IPS DF 4.7 (cell line): Measurements from ENCODE around the gene KCNMA1.

ENCODE experiments used
- DNase-seq: peaks from one replicate; pipeline ENCODE4 v3.0.0-alpha.2; 2013; ENCODE audit warnings: low spot score; ENCODE audit errors: extremely low read depth

KCNMA1 gene

GRCh38 chr10:77093126-77093525, 544.5 kb downstream of the KCNMA1 start:
- no peak for DNase-seq

GRCh38 chr10:77091597-77092165, 545.9 kb downstream of the KCNMA1 start:
- no peak for DNase-seq

- no peak for DNase-seq
Measured at GRCh38 chr10:77090381-77091356, 546.9 kb downstream of the KCNMA1 start.

GRCh38 chr10:77087366-77087765, 550.2 kb downstream of the KCNMA1 start:
- DNase-seq, result no peak

- DNase-seq, result no peak
Measured at GRCh38 chr10:77086081-77086480, 551.5 kb downstream of the KCNMA1 start.

GRCh38 chr10:77085344-77085743, 552.3 kb downstream of the KCNMA1 start:
- no peak for DNase-seq

- no peak for DNase-seq
Measured at GRCh38 chr10:77084431-77085144, 553.0 kb downstream of the KCNMA1 start.

- peak; percentile 89 for DNase-seq
Measured at GRCh38 chr10:77082601-77083252, 554.9 kb downstream of the KCNMA1 start.

GRCh38 chr10:77081481-77081891, 556.1 kb downstream of the KCNMA1 start:
- peak; percentile 14 for DNase-seq

- DNase-seq, result no peak
Measured at GRCh38 chr10:77080361-77081027, 557.1 kb downstream of the KCNMA1 start.

GRCh38 chr10:77079592-77080300, 557.9 kb downstream of the KCNMA1 start:
- DNase-seq, result no peak

- no peak for DNase-seq
Measured at GRCh38 chr10:77077316-77077945, 560.2 kb downstream of the KCNMA1 start.

GRCh38 chr10:77075926-77076325, 561.7 kb downstream of the KCNMA1 start:
- DNase-seq, result no peak

GRCh38 chr10:77074104-77074624, 563.4 kb downstream of the KCNMA1 start:
- DNase-seq, result no peak

GRCh38 chr10:77073663-77073960, 564.0 kb downstream of the KCNMA1 start:
- DNase-seq, result no peak

GRCh38 chr10:77072836-77073662, 564.6 kb downstream of the KCNMA1 start:
- DNase-seq, result no peak

GRCh38 chr10:77072361-77072835, 565.2 kb downstream of the KCNMA1 start:
- DNase-seq, result no peak

- DNase-seq, result no peak
Measured at GRCh38 chr10:77071956-77072355, 565.7 kb downstream of the KCNMA1 start.

GRCh38 chr10:77071001-77071511, 566.6 kb downstream of the KCNMA1 start:
- no peak for DNase-seq
